Liver (tissue), 9 donors: ENCODE measurements around the gene AP3B1. TPM values are rescaled to one million over a fixed set of nuclear protein-coding genes. Genes with fewer than 3 reads are reported as not detected.

ENCODE experiments used
- DNase-seq: peaks from one replicate; pipeline ENCODE4 v3.0.0-alpha.2; 2017; ENCODE audit warnings: low spot score
- H3K27ac ChIP-seq, 2 donors: one replicate each; pipeline ENCODE4 v1.7.0; 2013; ENCODE audit warnings: inconsistent platforms in 2 of 2, low read length in 2 of 2, control low read depth in 1 of 2, low read depth in 1 of 2, mild to moderate bottlenecking in 1 of 2
- H3K27me3 ChIP-seq, 4 donors: one replicate each; pipeline versions ENCODE4 v1.6.1 to v1.7.0; 2013; ENCODE audit warnings: low read length in 3 of 4, inconsistent platforms in 1 of 4, mild to moderate bottlenecking in 1 of 4, moderate library complexity in 1 of 4; ENCODE audit not compliant: control insufficient read depth in 4 of 4, insufficient read depth in 4 of 4
- H3K36me3 ChIP-seq, 4 donors: one replicate each; pipeline versions ENCODE4 v1.6.1 to v1.7.0; 2013; ENCODE audit warnings: low read length in 3 of 4, mild to moderate bottlenecking in 3 of 4, low read depth in 1 of 4, moderate library complexity in 1 of 4; ENCODE audit not compliant: control insufficient read depth in 4 of 4, insufficient read depth in 3 of 4
- H3K4me1 ChIP-seq, 4 donors: one replicate each; pipeline versions ENCODE4 v1.6.1 to v1.7.0; 2013; ENCODE audit warnings: low read length in 3 of 4, mild to moderate bottlenecking in 3 of 4, moderate library complexity in 1 of 4; ENCODE audit not compliant: control insufficient read depth in 4 of 4, insufficient read depth in 4 of 4
- H3K4me3 ChIP-seq, 3 donors: one replicate each; pipeline versions ENCODE4 v1.6.1 to v1.7.0; 2013; ENCODE audit warnings: low read length in 3 of 3, control low read depth in 1 of 3, low read depth in 1 of 3, mild to moderate bottlenecking in 1 of 3
- H3K9ac ChIP-seq, 2 donors: one replicate each; pipeline ENCODE4 v1.7.0; 2013; ENCODE audit warnings: low read length in 2 of 2, mild to moderate bottlenecking in 2 of 2, moderate library complexity in 2 of 2, control low read depth in 1 of 2, low read depth in 1 of 2
- H3K9me3 ChIP-seq, 4 donors: one replicate each; pipeline versions ENCODE4 v1.6.1 to v1.7.0; 2013; ENCODE audit warnings: low read length in 3 of 4; ENCODE audit not compliant: control insufficient read depth in 4 of 4
- ATF3 ChIP-seq: IDR thresholded peaks from 2 replicates; pipeline ENCODE4 v1.6.1; 2016; ENCODE audit warnings: antibody characterized with exemption
- EGR1 ChIP-seq, 2 donors: IDR thresholded peaks; 2 replicates each; pipeline ENCODE4 v1.6.1; 2016 to 2018; ENCODE audit warnings: antibody characterized with exemption in 2 of 2, low read depth in 2 of 2
- FOXA1 ChIP-seq: IDR thresholded peaks from 2 replicates; pipeline ENCODE4 v1.6.1; 2016; ENCODE audit warnings: antibody characterized with exemption
- FOXA2 ChIP-seq: IDR thresholded peaks from 2 replicates; pipeline ENCODE4 v1.6.1; 2016; ENCODE audit warnings: antibody characterized with exemption
- HNF4A ChIP-seq, 2 donors: conservative IDR thresholded peaks; 2 replicates each; pipeline ENCODE4 v1.6.1; 2016; ENCODE audit warnings: antibody characterized with exemption in 2 of 2, mild to moderate bottlenecking in 2 of 2
- HNF4G ChIP-seq: IDR thresholded peaks from 2 replicates; pipeline ENCODE4 v1.6.1; 2016; ENCODE audit warnings: antibody characterized with exemption
- JUND ChIP-seq, 2 donors: IDR thresholded peaks; 2 replicates each; pipeline ENCODE4 v1.6.1; 2016; ENCODE audit warnings: antibody characterized with exemption in 2 of 2
- NR2F2 ChIP-seq: IDR thresholded peaks from 2 replicates; pipeline ENCODE4 v1.6.1; 2016; ENCODE audit warnings: antibody characterized with exemption
- RAD21 ChIP-seq, 2 donors: IDR thresholded peaks; 2 replicates each; pipeline ENCODE4 v1.6.1; 2016; ENCODE audit warnings: antibody characterized with exemption in 2 of 2, mild to moderate bottlenecking in 2 of 2
- RXRA ChIP-seq, 2 donors: IDR thresholded peaks; 2 replicates each; pipeline ENCODE4 v1.6.1; 2017 to 2018; ENCODE audit warnings: antibody characterized with exemption in 2 of 2, mild to moderate bottlenecking in 1 of 2
- SP1 ChIP-seq: IDR thresholded peaks from 2 replicates; pipeline ENCODE4 v1.6.1; 2018; ENCODE audit warnings: antibody characterized with exemption, mild to moderate bottlenecking
- TAF1 ChIP-seq: conservative IDR thresholded peaks from 2 replicates; pipeline ENCODE4 v1.6.1; 2016; ENCODE audit warnings: antibody characterized with exemption, mild to moderate bottlenecking
- YY1 ChIP-seq: IDR thresholded peaks from 2 replicates; pipeline ENCODE4 v1.6.1; 2016; ENCODE audit warnings: antibody characterized with exemption, mild to moderate bottlenecking
- WGBS: extraction: QIAGEN DNeasy Blood & Tissue Kit; methylation state at CpG from one replicate; pipeline ENCODE4 v1.1.7; 2013; 5-methylcytosine and 5-hydroxymethylcytosine counted together
- polyA plus RNA-seq, 2 donors: library from polyadenylated mRNA; stranded (reverse) in 1 of 2; unstranded in 1 of 2; fragments of 200-250 nt in 1 of 2; fragments of >200 nt in 1 of 2; fragmentation: Nextera tagmentation in 1 of 2; extraction: Ambion mirVana in 1 of 2; gene quantifications; one replicate each; pipeline versions ENCODE4 v1.2.1 to v1.2.3, GENCODE V29; 2013 to 2015
- total RNA-seq, 2 donors: library from RNA; depleted of rRNA; stranded (reverse); fragments of >200 nt; gene quantifications; one replicate each; pipeline ENCODE4 v1.2.3, GENCODE V29; 2014
- TF ChIP-seq, protein P1 (sequence below): IDR thresholded peaks from 2 replicates; pipeline ENCODE4 v1.6.1; 2016; ENCODE audit warnings: antibody characterized with exemption
- TF ChIP-seq, protein P2 (sequence below): IDR thresholded peaks from 2 replicates; pipeline ENCODE4 v1.6.1; 2016; ENCODE audit warnings: antibody characterized with exemption
- donor health status: healthy.
- donor health status: healthy.
- donor health status: healthy.
- donor health status: healthy.
- donor health status: healthy.

AP3B1 gene
- total and polyA plus RNA-seq, 4 donors = 8.2 to 23.1 (median 14.4) TPM

- TF ChIP-seq HNF4A (conservative IDR thresholded peaks at IDR 0.05) (no peak), RAD21 (IDR thresholded peaks at IDR 0.05) (no peak), EGR1 (IDR thresholded peaks at IDR 0.05; ENCODE audit: low read depth in 2 of 2) (no peak), JUND (IDR thresholded peaks at IDR 0.05) (no peak), RXRA (IDR thresholded peaks at IDR 0.05) (no peak), YY1 (no peak)
- TF ChIP-seq, protein P1, sequence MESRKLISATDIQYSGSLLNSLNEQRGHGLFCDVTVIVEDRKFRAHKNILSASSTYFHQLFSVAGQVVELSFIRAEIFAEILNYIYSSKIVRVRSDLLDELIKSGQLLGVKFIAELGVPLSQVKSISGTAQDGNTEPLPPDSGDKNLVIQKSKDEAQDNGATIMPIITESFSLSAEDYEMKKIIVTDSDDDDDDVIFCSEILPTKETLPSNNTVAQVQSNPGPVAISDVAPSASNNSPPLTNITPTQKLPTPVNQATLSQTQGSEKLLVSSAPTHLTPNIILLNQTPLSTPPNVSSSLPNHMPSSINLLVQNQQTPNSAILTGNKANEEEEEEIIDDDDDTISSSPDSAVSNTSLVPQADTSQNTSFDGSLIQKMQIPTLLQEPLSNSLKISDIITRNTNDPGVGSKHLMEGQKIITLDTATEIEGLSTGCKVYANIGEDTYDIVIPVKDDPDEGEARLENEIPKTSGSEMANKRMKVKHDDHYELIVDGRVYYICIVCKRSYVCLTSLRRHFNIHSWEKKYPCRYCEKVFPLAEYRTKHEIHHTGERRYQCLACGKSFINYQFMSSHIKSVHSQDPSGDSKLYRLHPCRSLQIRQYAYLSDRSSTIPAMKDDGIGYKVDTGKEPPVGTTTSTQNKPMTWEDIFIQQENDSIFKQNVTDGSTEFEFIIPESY = no peak
- Histone ChIP-seq H3K9ac (no peak overlapping the region), H3K27me3 (no peaks in the 10 kb centered on the region), H3K4me1 (no peaks in the 10 kb centered on the region), H3K36me3 (peaks cover 2 to 17% (median 14%) of the 10 kb centered on the region in 4 donors), H3K4me3 (no peak overlapping the region), H3K27ac (no peak overlapping the region), H3K9me3 (no peaks in the 10 kb centered on the region)
- 97% methylated on average over 2 of the region's 3 CpGs for WGBS
- DNase-seq = no peak
These were observed 142.8 kb downstream of the AP3B1 start for GRCh38 chr5:78151594-78152271.

- Histone ChIP-seq H3K9me3 (no peaks in the 10 kb centered on the region), H3K9ac (no peak overlapping the region), H3K27ac (no peak overlapping the region), H3K4me1 (no peaks in the 10 kb centered on the region), H3K36me3 (peaks cover 0 to 15% (median 3%) of the 10 kb centered on the region in 4 donors), H3K27me3 (no peaks in the 10 kb centered on the region), H3K4me3 (no peak overlapping the region)
- DNase-seq = no peak
- TF ChIP-seq HNF4G (no peak), RXRA (IDR thresholded peaks at IDR 0.05) (no peak), RAD21 (IDR thresholded peaks at IDR 0.05) (no peak), NR2F2 (no peak), YY1 (no peak), FOXA1 (no peak), HNF4A (conservative IDR thresholded peaks at IDR 0.05) (no peak), SP1 (no peak), ATF3 (no peak), FOXA2 (no peak), EGR1 (IDR thresholded peaks at IDR 0.05; ENCODE audit: low read depth in 2 of 2) (no peak), TAF1 (no peak)
- TF ChIP-seq, protein P2, sequence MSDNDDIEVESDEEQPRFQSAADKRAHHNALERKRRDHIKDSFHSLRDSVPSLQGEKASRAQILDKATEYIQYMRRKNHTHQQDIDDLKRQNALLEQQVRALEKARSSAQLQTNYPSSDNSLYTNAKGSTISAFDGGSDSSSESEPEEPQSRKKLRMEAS = no peak
- WGBS = 86% methylated on average over 1 of the region's 1 CpG
These were observed 157.2 kb downstream of the AP3B1 start for GRCh38 chr5:78137290-78137689.

GRCh38 chr5:78133423-78133822 lies 161.1 kb downstream of the AP3B1 start:
- Histone ChIP-seq H3K36me3 (peaks cover 0 to 13% (median 0%) of the 10 kb centered on the region in 4 donors), H3K9me3 (no peaks in the 10 kb centered on the region), H3K27ac (no peak overlapping the region), H3K4me1 (no peaks in the 10 kb centered on the region), H3K27me3 (no peaks in the 10 kb centered on the region), H3K4me3 (no peak overlapping the region), H3K9ac (no peak overlapping the region)
- TF ChIP-seq FOXA1 (no peak), HNF4G (no peak), TAF1 (no peak)
- TF ChIP-seq, protein P2 = no peak
- DNase-seq = no peak
- 100% methylated on average over 1 of the region's 1 CpG for WGBS
